Measurements from ENCODE around the gene SORCS3.

SORCS3 gene

GRCh38 chr10:104646146-104646545 lies 5.1 kb downstream of the SORCS3 start:
- no peak overlapping the region for H3K4me3 ChIP-seq (ENCODE audit: low read depth, low read length)
- no peak for TF ChIP-seq CTCF (IDR thresholded peaks at IDR 0.05; ENCODE audit: low read depth, low read length)

- no peak overlapping the region for H3K4me3 ChIP-seq (ENCODE audit: low read depth, low read length)
- no peak for TF ChIP-seq CTCF (IDR thresholded peaks at IDR 0.05; ENCODE audit: low read depth, low read length)
Measured at GRCh38 chr10:104648421-104648820, 7.3 kb downstream of the SORCS3 start.

- no peak overlapping the region for H3K4me3 ChIP-seq (ENCODE audit: low read depth, low read length)
- TF ChIP-seq CTCF (IDR thresholded peaks at IDR 0.05; ENCODE audit: low read depth, low read length) = no peak
Measured at GRCh38 chr10:104650072-104650471, 9.0 kb downstream of the SORCS3 start.

- H3K4me3 ChIP-seq (ENCODE audit: low read depth, low read length) = no peak overlapping the region
- no peak for TF ChIP-seq CTCF (IDR thresholded peaks at IDR 0.05; ENCODE audit: low read depth, low read length)
Measured at GRCh38 chr10:104650635-104651331, 9.7 kb downstream of the SORCS3 start.

- no peak overlapping the region for H3K4me3 ChIP-seq (ENCODE audit: low read depth, low read length)
- no peak for TF ChIP-seq CTCF (IDR thresholded peaks at IDR 0.05; ENCODE audit: low read depth, low read length)
Measured at GRCh38 chr10:104657036-104657435, 15.9 kb downstream of the SORCS3 start.

GRCh38 chr10:104657457-104657856 lies 16.4 kb downstream of the SORCS3 start:
- TF ChIP-seq CTCF (IDR thresholded peaks at IDR 0.05; ENCODE audit: low read depth, low read length) = no peak
- H3K4me3 ChIP-seq (ENCODE audit: low read depth, low read length) = no peak overlapping the region

- TF ChIP-seq CTCF (IDR thresholded peaks at IDR 0.05; ENCODE audit: low read depth, low read length) = no peak
- no peak overlapping the region for H3K4me3 ChIP-seq (ENCODE audit: low read depth, low read length)
Measured at GRCh38 chr10:104658067-104658466, 17.0 kb downstream of the SORCS3 start.

Data from WI38 (cell line).